Activated naive CD8-positive, alpha-beta T cell treated with anti-CD3 and anti-CD28 coated beads, Interleukin-2, amount 50 U/mL, for 24 hours (primary cell): ENCODE data around the gene GPHN.

Source experiments
- ATAC-seq: fragments of 150-1000 bp; cut with Tn5 transposase; one replicate; pipeline ENCODE4 v1.10.0; 2021
- DNase-seq: peaks from one replicate; pipeline ENCODE4 v3.0.0; 2021
- H3K27ac Mint-ChIP-seq: one replicate; pipeline ENCODE4 v1.8.0; 2021; ENCODE audit warnings: mild to moderate bottlenecking, mixed read lengths
- H3K27me3 Mint-ChIP-seq: one replicate; pipeline ENCODE4 v1.8.0; 2021; ENCODE audit warnings: mixed read lengths
- H3K36me3 Mint-ChIP-seq: one replicate; pipeline ENCODE4 v1.8.0; 2021; ENCODE audit warnings: low read depth, mixed read lengths
- H3K4me1 Mint-ChIP-seq: one replicate; pipeline ENCODE4 v1.8.0; 2021; ENCODE audit warnings: mixed read lengths
- H3K4me3 Mint-ChIP-seq: one replicate; pipeline ENCODE4 v1.8.0; 2021; ENCODE audit warnings: mild to moderate bottlenecking, moderate library complexity, mixed read lengths
- H3K9me3 Mint-ChIP-seq: one replicate; pipeline ENCODE4 v1.8.0; 2021; ENCODE audit warnings: mixed read lengths

GPHN gene

DNA sequence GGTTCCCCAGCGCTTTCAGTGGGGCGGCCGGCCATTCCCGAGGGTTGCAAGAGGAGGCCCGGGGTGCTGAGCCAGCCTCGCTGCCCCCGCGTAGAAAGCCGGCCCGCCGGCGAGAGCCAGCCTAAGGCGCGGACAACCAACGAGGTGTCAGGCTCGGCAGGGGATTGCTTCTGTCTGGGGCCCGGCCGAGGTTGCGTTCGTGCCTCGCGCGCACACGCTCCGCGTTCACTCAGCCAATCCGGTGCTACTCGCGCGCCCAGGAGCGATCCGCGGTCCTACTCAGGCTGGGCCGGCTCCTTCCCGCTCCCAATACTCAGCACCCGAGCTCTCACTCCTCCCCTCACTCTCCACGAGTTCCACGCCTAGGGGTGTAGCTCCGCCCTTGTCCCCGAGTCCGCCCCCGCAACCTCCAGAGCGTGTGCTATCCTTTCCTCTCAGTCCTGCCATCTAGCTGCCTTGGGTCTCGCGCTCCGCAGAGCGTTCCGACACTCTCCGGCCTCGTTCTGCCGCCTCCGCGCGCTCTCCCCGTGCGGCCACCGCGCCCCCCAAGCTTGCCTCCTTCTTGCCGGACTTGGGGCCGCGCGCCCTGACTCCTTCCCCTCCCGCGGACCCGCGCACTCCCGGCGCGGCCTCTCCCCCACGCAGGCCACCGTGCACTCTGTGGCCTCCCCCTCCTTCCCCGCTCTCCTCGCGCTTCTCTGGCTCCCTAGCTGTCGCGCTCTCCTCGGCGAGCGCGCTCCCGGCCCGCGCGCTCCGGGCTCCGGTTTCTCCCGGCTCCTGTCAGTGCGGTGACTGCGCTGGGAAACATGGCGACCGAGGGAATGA lies at the start of gene GPHN:
Gene GPHN (plus strand): TSS at position 426 of the 825 bp plus-strand sequence.
- H3K9me3 Mint-ChIP-seq = no peaks in the 10 kb centered on the region
- no peaks in the 10 kb centered on the region for H3K36me3 Mint-ChIP-seq
- peak within 1 kb of the TSS; percentile 90 for H3K4me3 Mint-ChIP-seq
- peaks cover 14% of the 10 kb centered on the region for H3K27me3 Mint-ChIP-seq
- peak; percentile 97 for ATAC-seq
- peak within 1 kb of the TSS; percentile 94 for H3K27ac Mint-ChIP-seq
- peak; percentile 88 for DNase-seq
- H3K4me1 Mint-ChIP-seq = peaks cover 33% of the 10 kb centered on the region

DNA sequence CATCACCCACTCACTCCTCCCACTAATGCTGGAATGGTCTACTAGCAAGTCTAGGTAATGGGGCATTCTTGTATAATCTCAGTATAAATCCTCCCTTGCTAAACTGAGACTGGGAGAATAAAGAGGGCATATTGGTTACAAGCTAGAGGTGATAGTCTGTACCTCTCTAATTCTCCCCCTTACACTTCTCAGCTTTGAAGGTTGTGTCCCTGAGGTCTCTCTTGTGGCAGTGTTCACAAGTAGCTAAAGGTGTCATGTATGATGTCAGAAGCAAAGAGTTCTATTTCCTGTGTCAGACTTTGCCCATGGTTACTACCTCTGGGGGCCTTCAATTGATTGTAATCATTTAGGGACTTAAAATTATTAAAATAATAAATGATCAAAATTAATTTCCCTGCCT lies 48.3 kb upstream of the GPHN start:
- Mint-ChIP-seq H3K27ac (no peak overlapping the region), H3K36me3 (peaks cover 5% of the 10 kb centered on the region), H3K4me1 (no peaks in the 10 kb centered on the region), H3K27me3 (no peaks in the 10 kb centered on the region), H3K4me3 (no peak overlapping the region), H3K9me3 (peaks cover 5% of the 10 kb centered on the region)
- DNase-seq (no peak), ATAC-seq (no peak)

DNA sequence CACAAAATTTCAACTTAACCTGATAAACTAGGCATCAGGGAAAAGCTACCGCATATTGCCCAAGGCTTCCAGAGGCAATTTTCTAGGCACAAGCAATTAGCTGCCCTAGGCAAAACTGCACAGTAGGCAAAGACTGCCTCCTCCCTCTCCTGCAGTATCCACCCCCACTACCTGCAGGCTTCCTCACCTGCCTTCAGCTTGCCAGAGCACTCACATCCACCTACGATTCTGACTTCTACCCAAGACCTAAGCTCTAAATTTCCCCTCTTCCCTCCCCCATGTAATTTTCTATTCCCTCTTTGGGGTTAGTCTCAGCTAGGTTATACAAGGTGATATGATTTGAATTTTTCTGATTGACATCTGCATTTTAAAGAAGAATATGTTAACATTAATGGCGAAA lies 43.7 kb upstream of the GPHN start:
- no peaks in the 10 kb centered on the region for H3K4me1 Mint-ChIP-seq
- H3K27me3 Mint-ChIP-seq = no peaks in the 10 kb centered on the region
- no peaks in the 10 kb centered on the region for H3K9me3 Mint-ChIP-seq
- H3K27ac Mint-ChIP-seq = no peak overlapping the region
- no peak overlapping the region for H3K4me3 Mint-ChIP-seq
- DNase-seq = no peak
- H3K36me3 Mint-ChIP-seq = peaks cover 2% of the 10 kb centered on the region
- ATAC-seq = no peak

DNA sequence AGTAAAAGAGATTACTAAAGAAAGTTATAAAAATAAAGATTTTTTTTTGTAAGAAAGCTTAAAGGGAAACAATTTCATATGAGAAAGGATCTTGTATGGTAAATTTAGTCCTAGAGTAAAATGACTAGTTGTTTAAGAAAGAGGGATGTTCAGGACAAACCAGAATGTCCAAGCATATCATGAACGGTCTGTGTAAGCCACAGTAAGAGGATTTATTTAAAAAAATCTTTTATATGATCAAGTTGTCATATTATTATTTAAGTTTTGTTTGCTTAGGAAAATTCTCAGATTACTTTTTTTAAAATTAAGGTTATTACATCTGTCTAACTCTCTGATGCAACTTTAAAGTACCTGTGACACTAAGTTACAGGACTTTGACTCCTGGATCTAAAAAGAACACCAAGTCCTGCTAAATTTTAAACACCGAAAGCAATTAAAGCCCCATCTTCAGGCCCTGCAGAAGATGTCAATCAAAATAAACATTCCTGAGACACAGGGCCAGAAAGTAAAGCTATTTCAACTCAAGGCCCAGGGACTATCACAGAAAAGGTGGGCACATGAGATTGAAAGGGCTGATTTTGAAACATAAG lies 39.1 kb upstream of the GPHN start:
- no peak for DNase-seq
- Mint-ChIP-seq H3K27ac (no peak overlapping the region), H3K27me3 (no peaks in the 10 kb centered on the region), H3K4me1 (no peaks in the 10 kb centered on the region), H3K4me3 (no peak overlapping the region), H3K36me3 (peaks cover 16% of the 10 kb centered on the region), H3K9me3 (peaks cover 26% of the 10 kb centered on the region)
- no peak for ATAC-seq

DNA sequence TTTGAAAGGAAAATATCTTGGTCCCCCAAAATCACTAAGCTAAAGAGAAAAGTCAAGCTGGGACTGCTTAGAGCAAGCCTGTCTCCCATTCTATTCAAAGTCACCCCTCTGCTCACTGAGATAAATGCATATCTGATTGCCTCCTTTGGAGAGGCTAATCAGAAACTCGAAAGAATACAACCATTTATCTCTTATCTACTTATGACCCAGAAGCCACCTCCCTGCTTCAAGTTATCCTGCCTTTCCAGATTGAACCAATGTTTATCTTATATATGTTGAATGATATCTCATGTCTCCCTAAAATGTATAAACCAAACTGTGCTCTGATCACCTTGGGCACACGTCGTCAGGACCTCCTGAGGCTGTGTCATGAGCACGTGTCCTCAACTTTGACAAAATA lies 36.4 kb upstream of the GPHN start:
- no peaks in the 10 kb centered on the region for H3K27me3 Mint-ChIP-seq
- DNase-seq (no peak), ATAC-seq (no peak)
- H3K4me3 Mint-ChIP-seq = no peak overlapping the region
- H3K27ac Mint-ChIP-seq = no peak overlapping the region
- H3K9me3 Mint-ChIP-seq = peaks cover 26% of the 10 kb centered on the region
- peaks cover 16% of the 10 kb centered on the region for H3K36me3 Mint-ChIP-seq
- no peaks in the 10 kb centered on the region for H3K4me1 Mint-ChIP-seq

DNA sequence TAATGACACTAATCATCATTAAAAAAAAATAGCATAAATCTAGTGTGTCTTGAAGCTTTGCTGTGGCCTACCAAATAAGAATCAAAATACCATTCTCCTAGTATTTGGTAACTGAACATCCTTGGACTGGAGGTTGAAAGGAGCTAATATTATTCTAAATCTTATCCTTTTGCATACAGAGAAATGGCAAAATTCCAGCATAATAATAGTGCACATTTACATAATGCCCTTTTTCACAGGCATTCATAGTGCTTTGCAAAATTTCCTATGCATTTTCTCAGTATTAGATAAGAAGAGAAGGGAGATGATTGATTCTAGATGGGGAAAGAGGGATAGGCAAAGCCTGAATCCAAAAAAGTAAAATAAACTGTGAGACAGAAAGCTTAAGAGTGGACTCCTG lies 35.7 kb upstream of the GPHN start:
- no peak overlapping the region for H3K4me3 Mint-ChIP-seq
- H3K4me1 Mint-ChIP-seq = no peaks in the 10 kb centered on the region
- peaks cover 16% of the 10 kb centered on the region for H3K36me3 Mint-ChIP-seq
- DNase-seq (no peak), ATAC-seq (no peak)
- no peaks in the 10 kb centered on the region for H3K27me3 Mint-ChIP-seq
- no peak overlapping the region for H3K27ac Mint-ChIP-seq
- peaks cover 26% of the 10 kb centered on the region for H3K9me3 Mint-ChIP-seq

DNA sequence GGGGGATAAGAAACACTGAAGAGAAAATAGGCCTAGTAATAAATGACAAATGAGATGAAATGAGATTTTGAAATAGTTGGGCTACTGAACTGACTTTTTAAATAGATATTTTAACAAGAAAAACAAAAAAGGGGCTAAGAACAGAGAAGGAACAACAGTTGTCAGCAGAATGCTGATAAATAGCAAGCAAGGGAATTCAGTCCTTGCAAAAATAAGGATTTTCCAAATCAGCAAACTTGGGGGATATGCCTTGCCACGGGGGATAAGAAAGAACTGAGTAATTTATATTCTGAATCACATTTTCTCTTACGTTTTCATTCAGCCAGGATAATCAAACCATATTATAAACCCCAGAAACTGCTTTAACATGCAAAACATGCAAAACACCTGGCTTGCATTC lies 34.7 kb upstream of the GPHN start:
- Mint-ChIP-seq H3K9me3 (peaks cover 26% of the 10 kb centered on the region), H3K36me3 (peaks cover 14% of the 10 kb centered on the region), H3K27ac (no peak overlapping the region), H3K4me3 (no peak overlapping the region), H3K4me1 (no peaks in the 10 kb centered on the region), H3K27me3 (no peaks in the 10 kb centered on the region)
- no peak for ATAC-seq
- DNase-seq = no peak

DNA sequence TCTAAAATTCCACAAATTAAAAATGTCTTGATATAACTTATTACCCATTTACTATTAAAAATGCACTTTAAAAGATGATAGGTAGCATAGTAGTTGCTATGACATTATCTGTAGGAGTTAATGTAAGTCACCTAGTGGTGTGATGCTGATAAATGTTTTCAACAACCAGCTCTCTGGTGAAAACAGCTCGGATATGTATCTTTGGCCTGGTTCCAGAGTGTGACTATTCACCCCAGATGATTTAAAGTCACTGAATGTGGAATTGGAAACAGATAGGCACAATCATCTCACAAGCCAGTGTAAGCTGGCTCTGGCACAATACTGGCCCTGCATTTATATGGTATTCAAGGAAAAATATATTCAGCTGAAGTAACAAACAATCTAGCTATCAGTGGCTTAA lies 31.0 kb upstream of the GPHN start:
- Mint-ChIP-seq H3K36me3 (peaks cover 2% of the 10 kb centered on the region), H3K9me3 (peaks cover 6% of the 10 kb centered on the region), H3K27ac (no peak overlapping the region), H3K4me1 (no peaks in the 10 kb centered on the region), H3K27me3 (no peaks in the 10 kb centered on the region), H3K4me3 (no peak overlapping the region)
- DNase-seq = no peak
- ATAC-seq = no peak

DNA sequence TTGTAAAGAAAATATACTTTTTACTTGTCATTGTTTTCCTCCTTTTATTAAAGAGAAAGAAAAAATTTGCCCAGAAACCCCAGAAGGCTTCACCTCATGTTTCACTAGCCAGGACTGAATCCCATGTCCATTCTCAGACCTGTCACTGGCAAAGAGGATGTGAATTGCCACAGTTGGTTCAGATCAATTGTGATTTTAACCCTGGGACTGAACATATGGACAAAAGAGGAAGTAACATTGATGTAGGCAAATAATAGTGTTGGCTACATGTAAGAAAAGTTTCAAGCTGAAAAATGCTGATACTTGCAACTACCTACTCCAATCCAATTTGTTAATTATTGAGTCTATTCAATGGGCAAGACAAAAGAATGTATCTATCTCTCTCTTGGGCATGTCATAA lies 30.4 kb upstream of the GPHN start:
- H3K27me3 Mint-ChIP-seq = no peaks in the 10 kb centered on the region
- no peak for ATAC-seq
- H3K9me3 Mint-ChIP-seq = peaks cover 4% of the 10 kb centered on the region
- DNase-seq = no peak
- H3K27ac Mint-ChIP-seq = no peak overlapping the region
- peaks cover 1% of the 10 kb centered on the region for H3K36me3 Mint-ChIP-seq
- H3K4me3 Mint-ChIP-seq = no peak overlapping the region
- no peaks in the 10 kb centered on the region for H3K4me1 Mint-ChIP-seq

DNA sequence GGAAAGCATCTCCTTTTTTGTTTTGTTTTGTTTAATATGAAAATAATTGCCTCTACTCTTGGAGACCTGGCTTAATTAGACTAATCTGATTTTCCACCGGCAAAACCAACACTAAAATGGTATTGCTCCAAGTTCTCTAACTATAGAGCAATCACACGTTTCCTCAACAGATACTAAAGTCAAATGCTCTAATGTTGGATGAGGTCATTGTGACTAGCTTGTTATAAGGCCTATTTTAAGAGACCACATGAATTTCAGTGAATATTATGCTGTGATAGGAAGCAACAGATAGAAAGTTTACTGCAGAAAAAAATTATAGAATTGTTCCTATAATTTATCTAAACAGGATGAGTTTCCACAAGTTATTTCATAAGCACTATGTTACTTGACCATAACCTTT lies 25.1 kb upstream of the GPHN start:
- H3K4me1 Mint-ChIP-seq = no peaks in the 10 kb centered on the region
- no peaks in the 10 kb centered on the region for H3K9me3 Mint-ChIP-seq
- no peak overlapping the region for H3K4me3 Mint-ChIP-seq

DNA sequence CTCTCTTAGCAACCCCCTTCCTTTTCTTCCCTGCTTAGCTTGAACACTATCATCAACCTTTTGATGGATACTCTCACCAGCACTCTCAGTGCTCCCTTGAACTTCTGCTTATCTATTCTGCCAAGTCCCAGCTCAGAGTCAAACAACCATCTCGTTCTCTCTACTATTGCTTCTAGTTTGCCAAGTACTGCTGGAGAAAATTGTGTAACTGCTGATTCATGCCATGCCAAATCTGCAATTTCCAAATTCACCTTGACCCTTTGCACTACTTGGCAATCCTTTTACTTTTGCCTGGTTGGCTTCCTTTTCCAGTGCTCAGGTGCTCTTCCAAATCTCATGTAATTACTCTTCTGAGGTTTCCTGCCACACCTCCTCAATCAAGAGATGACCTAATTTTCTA lies 24.6 kb upstream of the GPHN start:
- no peak for DNase-seq
- H3K27ac Mint-ChIP-seq = no peak overlapping the region
- H3K4me3 Mint-ChIP-seq = no peak overlapping the region
- no peaks in the 10 kb centered on the region for H3K36me3 Mint-ChIP-seq
- no peaks in the 10 kb centered on the region for H3K9me3 Mint-ChIP-seq
- no peaks in the 10 kb centered on the region for H3K4me1 Mint-ChIP-seq
- no peak for ATAC-seq
- H3K27me3 Mint-ChIP-seq = no peaks in the 10 kb centered on the region

More for the DNA sequence above, 25.1 kb upstream of the GPHN start:
- H3K36me3 Mint-ChIP-seq = no peaks in the 10 kb centered on the region
- no peak for DNase-seq
- no peaks in the 10 kb centered on the region for H3K27me3 Mint-ChIP-seq
- H3K27ac Mint-ChIP-seq = no peak overlapping the region
- no peak for ATAC-seq

DNA sequence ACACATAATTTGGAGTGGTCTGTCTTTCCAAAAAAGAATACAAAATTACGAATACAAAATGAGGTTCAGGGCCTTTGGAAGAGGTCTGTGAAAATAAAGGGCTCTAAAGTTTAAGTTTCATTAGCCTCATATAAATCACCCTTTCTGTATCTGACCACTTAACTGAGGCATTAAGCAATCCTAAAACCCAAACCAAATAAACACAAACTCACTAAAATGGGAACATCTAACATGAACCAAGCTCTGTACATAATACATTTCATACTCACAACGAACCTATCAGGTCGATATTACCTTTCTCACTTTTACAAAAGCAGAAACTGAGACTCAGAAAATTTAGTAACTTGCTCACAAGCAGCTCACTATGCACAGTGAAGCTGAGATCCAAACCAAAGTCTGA lies 22.9 kb upstream of the GPHN start:
- H3K27me3 Mint-ChIP-seq = no peaks in the 10 kb centered on the region
- DNase-seq (no peak), ATAC-seq (no peak)
- no peak overlapping the region for H3K4me3 Mint-ChIP-seq
- no peak overlapping the region for H3K27ac Mint-ChIP-seq
- H3K36me3 Mint-ChIP-seq = no peaks in the 10 kb centered on the region
- H3K4me1 Mint-ChIP-seq = no peaks in the 10 kb centered on the region
- H3K9me3 Mint-ChIP-seq = no peaks in the 10 kb centered on the region

DNA sequence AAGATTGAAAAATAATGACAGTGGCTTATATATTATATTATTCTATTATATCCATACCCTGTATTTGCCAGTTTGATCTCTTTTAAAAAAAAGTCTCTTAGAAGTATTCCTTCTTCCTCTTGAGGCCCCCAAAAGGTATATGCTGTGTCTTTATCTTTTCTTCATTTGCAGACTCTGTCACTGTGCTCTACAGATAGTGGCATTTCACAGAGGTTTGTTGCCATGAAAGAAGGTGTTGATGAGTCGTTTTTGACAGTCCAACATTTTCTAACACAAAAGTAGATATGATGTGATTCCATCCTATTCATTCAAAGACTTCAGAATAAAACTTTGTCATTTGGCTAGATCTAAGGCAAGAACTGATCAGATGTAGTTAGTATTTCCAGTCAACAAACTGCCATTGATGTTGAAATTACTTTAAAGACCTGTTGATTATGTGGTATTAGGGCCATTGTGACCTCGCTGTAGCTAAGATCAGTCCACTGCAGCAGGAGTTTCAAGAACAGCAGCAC lies 22.0 kb upstream of the GPHN start, which contains the start of gene CCDC196:
Gene CCDC196 (plus strand): TSS at position 462 of the 512 bp plus-strand sequence. CDS start 132 bp downstream, outside the sequence.
- H3K27me3 Mint-ChIP-seq = no peaks in the 10 kb centered on the region
- no peak for ATAC-seq
- no peaks in the 10 kb centered on the region for H3K4me1 Mint-ChIP-seq
- H3K4me3 Mint-ChIP-seq = no peak within 1 kb of the TSS
- H3K27ac Mint-ChIP-seq = no peak within 1 kb of the TSS
- H3K36me3 Mint-ChIP-seq = no peaks in the 10 kb centered on the region
- DNase-seq = no peak
- H3K9me3 Mint-ChIP-seq = no peaks in the 10 kb centered on the region

DNA sequence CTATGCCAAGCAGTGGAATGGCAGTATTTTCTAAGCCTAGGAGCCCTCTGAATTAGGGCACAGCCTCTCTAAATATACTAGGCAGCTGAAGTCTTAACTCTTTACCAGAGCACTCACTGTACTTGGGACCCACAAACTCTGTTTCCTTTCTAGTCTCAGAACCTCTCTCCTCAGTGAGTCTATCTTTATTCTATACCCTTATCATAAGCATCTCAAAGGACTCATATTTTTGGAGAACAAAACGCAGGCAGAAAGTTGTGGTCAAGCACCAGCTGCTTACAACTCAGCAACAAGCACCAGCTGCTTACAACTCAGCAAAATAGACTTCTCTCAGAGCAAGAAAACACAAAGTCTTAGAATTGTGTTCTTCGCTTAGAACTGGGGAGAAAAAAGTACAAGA lies 20.8 kb upstream of the GPHN start:
- no peak overlapping the region for H3K27ac Mint-ChIP-seq
- ATAC-seq (no peak), DNase-seq (no peak)
- no peaks in the 10 kb centered on the region for H3K9me3 Mint-ChIP-seq
- H3K4me3 Mint-ChIP-seq = no peak overlapping the region
- no peaks in the 10 kb centered on the region for H3K4me1 Mint-ChIP-seq
- H3K27me3 Mint-ChIP-seq = no peaks in the 10 kb centered on the region
- H3K36me3 Mint-ChIP-seq = no peaks in the 10 kb centered on the region
